MCF 10A (cell line): ENCODE data around the gene MTARC2. TPM values are rescaled to one million over a fixed set of nuclear protein-coding genes. Genes with fewer than 3 reads are reported as not detected.
A peak's percentile ranks its signal among the peaks of the same experiment; 100 is the strongest.

ENCODE experiments used
- BruUV-seq: library from RNA; stranded (reverse); fragments of 400-500 nt; replicated peaks from 2 replicates; lab custom pipeline; 2021; lab: Mats Ljungman, UMichigan
- CTCF ChIA-PET: fragments of 300-600 bp; sonication (Branson Sonifier 250); formaldehyde crosslinking; extraction: SDS; loops from one replicate; lab custom pipeline; 2021; ENCODE audit warnings: antibody characterized with exemption, inconsistent platforms; lab: Yijun Ruan, JAX
- POLR2A ChIA-PET: fragments of 300-600, 350-650 bp; sonication (Branson Sonifier 250); formaldehyde crosslinking; extraction: SDS; loops from one replicate; lab custom pipeline; 2020; ENCODE audit warnings: antibody characterized with exemption, inconsistent platforms; lab: Yijun Ruan, JAX
- DNase-seq: peaks from one replicate; pipeline ENCODE4 v3.0.0-alpha.2; 2018; ENCODE audit not compliant: unreplicated experiment
- H3K27ac Mint-ChIP-seq: one replicate; pipeline ENCODE4 v1.8.0; 2022; ENCODE audit warnings: mild to moderate bottlenecking, low read depth, mixed read lengths; ENCODE audit not compliant: unreplicated experiment
- H3K27me3 Mint-ChIP-seq: one replicate; pipeline ENCODE4 v1.8.0; 2022; ENCODE audit warnings: mixed read lengths; ENCODE audit not compliant: insufficient read depth, unreplicated experiment
- H3K36me3 Mint-ChIP-seq: one replicate; pipeline ENCODE4 v1.8.0; 2022; ENCODE audit warnings: mild to moderate bottlenecking, moderate library complexity, mixed read lengths; ENCODE audit not compliant: insufficient read depth, unreplicated experiment
- H3K4me1 Mint-ChIP-seq: one replicate; pipeline ENCODE4 v1.8.0; 2022; ENCODE audit warnings: mixed read lengths; ENCODE audit not compliant: insufficient read depth, unreplicated experiment
- H3K4me3 Mint-ChIP-seq: one replicate; pipeline ENCODE4 v1.8.0; 2022; ENCODE audit warnings: mild to moderate bottlenecking, moderate library complexity, mixed read lengths; ENCODE audit not compliant: unreplicated experiment
- H3K9me3 Mint-ChIP-seq: one replicate; pipeline ENCODE4 v1.8.0; 2022; ENCODE audit warnings: mixed read lengths; ENCODE audit not compliant: unreplicated experiment
- CTCF ChIP-seq: fragments of 200-600 bp; IDR thresholded peaks from one replicate; pipeline ENCODE4 v1.8.0; 2022; ENCODE audit warnings: antibody characterized with exemption, mild to moderate bottlenecking; ENCODE audit not compliant: unreplicated experiment
- intact Hi-C: fragments of 100-400 bp; cut with micrococcal nuclease; formaldehyde crosslinking; loops from 2 replicates; pipeline ENCODE4 v1.14.1; 2022
- total RNA-seq: library from RNA; stranded (reverse); gene quantifications from 2 replicates; pipeline ENCODE4 v1.2.3, GENCODE V29; 2022

The MTARC2 gene
- total RNA-seq, 1 experiment from 2014 or later: 5.2 TPM

DNA sequence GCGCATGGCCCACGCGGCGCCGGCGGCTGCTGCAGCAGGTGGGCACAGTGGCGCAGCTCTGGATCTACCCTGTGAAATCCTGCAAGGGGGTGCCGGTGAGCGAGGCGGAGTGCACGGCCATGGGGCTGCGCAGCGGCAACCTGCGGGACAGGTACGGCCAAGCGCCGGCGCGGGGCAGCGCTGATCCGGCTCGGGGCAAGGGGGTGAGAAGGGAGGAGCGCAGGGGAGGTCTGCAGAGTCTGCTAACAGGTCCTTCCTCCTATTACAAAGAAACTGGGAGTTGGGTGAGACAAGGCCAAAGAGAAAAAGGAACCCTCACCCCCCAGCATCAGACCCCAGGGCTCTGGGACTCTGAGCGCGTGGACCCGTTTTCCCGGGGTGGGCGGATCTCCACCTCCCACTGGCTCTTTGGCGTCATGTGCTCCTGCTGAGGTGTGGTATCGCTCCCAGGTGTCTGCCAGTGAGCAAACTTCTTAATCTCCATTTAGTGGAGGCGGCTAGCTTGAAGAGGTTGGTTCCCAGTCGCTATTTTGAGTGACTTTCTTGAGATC, 39.0 kb downstream of the MTARC2 start:
- intact Hi-C loops: no loop called here
- CTCF ChIA-PET: interaction anchor here (0.5 to 13.4 kb wide), 9 partner anchors 11 to 580 kb away, joined by 3 to 177 read pairs (median 5); no protein-coding TSS in a partner anchor
- peak; percentile 46 for DNase-seq
- Mint-ChIP-seq H3K4me3 (peak overlapping the region; percentile 61), H3K9me3 (no peaks in the 10 kb centered on the region), H3K27ac (no peak overlapping the region), H3K27me3 (no peaks in the 10 kb centered on the region), H3K4me1 (peaks cover 21% of the 10 kb centered on the region), H3K36me3 (no peaks in the 10 kb centered on the region)
- BruUV-seq: no TSS peak
- no peak for TF ChIP-seq CTCF
- POLR2A ChIA-PET: interaction anchor here (0.7 to 1.1 kb wide), 2 partner anchors 36 to 517 kb away, joined by 3 read pairs; no protein-coding TSS in a partner anchor

- intact Hi-C loops: no loop called here
These were observed 40.8 kb downstream of the MTARC2 start for GRCh38 chr1:220788900-220789299.

DNA sequence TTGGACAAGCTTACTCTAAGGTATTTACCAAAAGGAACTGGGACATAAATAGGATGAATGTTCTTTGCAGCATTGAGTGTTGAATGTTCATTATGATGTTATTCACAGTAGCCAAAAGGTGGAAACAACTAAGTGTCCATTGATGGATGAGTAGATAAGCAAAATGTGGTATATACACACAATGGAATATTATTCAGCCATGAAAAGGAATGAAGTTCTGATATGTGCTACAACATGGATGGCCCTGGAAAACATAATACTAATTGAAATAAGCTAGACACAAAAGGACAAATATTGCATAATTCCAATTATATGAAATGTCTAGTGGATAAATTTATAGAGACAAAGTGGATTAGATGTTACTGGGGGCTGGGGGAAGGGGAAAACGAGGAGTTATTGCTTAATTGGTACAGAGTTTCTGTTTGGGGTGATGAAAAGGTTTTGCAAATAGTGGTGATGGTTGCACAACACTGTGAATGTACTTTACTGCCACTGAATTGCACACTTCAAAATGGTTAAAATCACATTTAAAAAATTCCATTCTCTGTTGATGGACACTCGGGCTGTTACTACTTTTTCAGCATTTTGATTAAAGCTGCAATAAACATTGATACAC, 41.5 kb downstream of the MTARC2 start:
- ChIA-PET CTCF (interaction anchor here (0.5 to 13.4 kb wide), 16 partner anchors 8 to 940 kb away, joined by 3 to 177 read pairs (median 4); no protein-coding TSS in a partner anchor), POLR2A (interaction anchor here (0.8 kb wide), 1 partner anchor 582 kb away, joined by 3 read pairs; no protein-coding TSS in a partner anchor)
- TF ChIP-seq CTCF: no peak
- Mint-ChIP-seq H3K9me3 (no peaks in the 10 kb centered on the region), H3K36me3 (no peaks in the 10 kb centered on the region), H3K27me3 (no peaks in the 10 kb centered on the region), H3K4me3 (no peak overlapping the region), H3K4me1 (peaks cover 21% of the 10 kb centered on the region), H3K27ac (no peak overlapping the region)
- intact Hi-C loops: no loop called here
- BruUV-seq: no TSS peak
- DNase-seq: peak; percentile 73

More at GRCh38 chr1:220788900-220789299, 40.8 kb downstream of the MTARC2 start:
- no peak for DNase-seq
- ChIA-PET POLR2A (interaction anchor here (0.6 to 1.5 kb wide), 5 partner anchors 11 to 581 kb away, joined by 3 to 4 read pairs (median 3); partner anchors contain the start of gene RAB3GAP2), CTCF (interaction anchor here (0.6 to 13.4 kb wide), 17 partner anchors 8 to 818 kb away, joined by 3 to 177 read pairs (median 3); no protein-coding TSS in a partner anchor)
- no peak for TF ChIP-seq CTCF
- H3K27ac Mint-ChIP-seq: no peak overlapping the region
- H3K9me3 Mint-ChIP-seq: no peaks in the 10 kb centered on the region
- no TSS peak for BruUV-seq
- H3K4me3 Mint-ChIP-seq: no peak overlapping the region
- no peaks in the 10 kb centered on the region for H3K27me3 Mint-ChIP-seq
- no peaks in the 10 kb centered on the region for H3K36me3 Mint-ChIP-seq
- H3K4me1 Mint-ChIP-seq: peaks cover 21% of the 10 kb centered on the region

GRCh38 chr1:220791285-220791684, 43.2 kb downstream of the MTARC2 start:
- BruUV-seq: no TSS peak
- Mint-ChIP-seq H3K36me3 (no peaks in the 10 kb centered on the region), H3K9me3 (no peaks in the 10 kb centered on the region), H3K4me3 (no peak overlapping the region), H3K27me3 (no peaks in the 10 kb centered on the region), H3K27ac (no peak overlapping the region), H3K4me1 (peaks cover 21% of the 10 kb centered on the region)
- ChIA-PET CTCF (interaction anchor here (0.6 to 13.4 kb wide), 7 partner anchors 11 to 510 kb away, joined by 3 to 177 read pairs (median 4); no protein-coding TSS in a partner anchor), POLR2A (interaction anchor here (0.6 to 1.6 kb wide), 6 partner anchors 9 to 596 kb away, joined by 3 to 7 read pairs (median 4); no protein-coding TSS in a partner anchor)
- DNase-seq: peak; percentile 96
- no peak for TF ChIP-seq CTCF
- intact Hi-C loops: no loop called here
